Measurements from ENCODE around the gene TAS1R2. TPM values are rescaled to one million over a fixed set of nuclear protein-coding genes. Genes with fewer than 3 reads are reported as not detected.

Gene TAS1R2
- total and polyA plus RNA-seq, 9 of the 15 experiments (the other 6 are each of a cell fraction or from before 2014, with no cell fraction given), result not detected

DNA sequence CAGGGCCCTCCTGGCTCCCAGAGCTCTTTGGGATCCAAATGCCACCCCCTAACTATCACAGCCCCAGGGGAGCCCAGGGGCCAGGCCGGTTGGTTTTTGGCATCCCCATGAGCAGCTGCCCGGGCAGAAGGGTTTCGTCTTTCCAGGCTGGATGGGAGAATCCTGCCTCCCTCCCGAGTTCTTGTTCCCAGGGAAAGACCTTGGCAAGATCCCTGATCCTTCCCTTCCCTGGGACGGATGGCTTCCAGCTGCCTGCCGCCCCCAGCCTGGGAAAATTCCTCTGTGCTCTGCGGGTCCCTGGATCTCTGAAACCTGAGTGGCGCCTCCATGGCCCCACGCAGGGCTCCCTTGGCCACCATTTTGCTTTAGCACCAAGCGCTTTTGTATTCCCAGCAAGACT, 55.6 kb downstream of the TAS1R2 start:
- Histone ChIP-seq H3K4me1 (replicated peaks in 1 of 2; ENCODE audit: control insufficient read depth in 2 of 2, insufficient read depth in 2 of 2, low read length in 2 of 2) (peaks cover 34 to 37% of the 10 kb centered on the region in 2 experiments), H3K4me2 (ENCODE audit: insufficient read depth, low read length) (no peak overlapping the region), H4K20me1 (replicated peaks; ENCODE audit: control insufficient read depth, insufficient read depth, low read length) (no peaks in the 10 kb centered on the region), H3K27ac (ENCODE audit: extremely low read depth, low read depth, low read length) (no peak overlapping the region), H3K9me3 (replicated peaks; ENCODE audit: control insufficient read depth, insufficient read depth, low read depth, low read length) (no peaks in the 10 kb centered on the region), H3K27me3 (ENCODE audit: control insufficient read depth in 2 of 2, insufficient read depth in 2 of 2, low read length in 2 of 2) (no peaks in the 10 kb centered on the region), H3K79me2 (ENCODE audit: control insufficient read depth, insufficient read depth, low read length) (no peaks in the 10 kb centered on the region), H3K9ac (ENCODE audit: insufficient read depth in 1 of 2, low read depth in 2 of 2, low read length in 2 of 2) (peak overlapping the region in 1 of 2 experiments; percentile 10; a peak in 1 of 4 replicates), H3K36me3 (ENCODE audit: control insufficient read depth, insufficient read depth, low read length) (no peaks in the 10 kb centered on the region), H3K9me1 (ENCODE audit: control insufficient read depth, insufficient read depth, low read length) (no peaks in the 10 kb centered on the region), H3K4me3 (no peak overlapping the region), H2AFZ (ENCODE audit: low read depth, low read length) (no peak overlapping the region)
- no peak for FAIRE-seq
- intact Hi-C loops (cut with micrococcal nuclease) (no loop called here), in situ Hi-C loops (cut with MboI) (no loop called here)
- TF ChIP-seq GTF2E2 (tag; IDR thresholded peaks at IDR 0.05), result no peak
- TF ChIP-seq ERF (CRISPR knock-in tag; IDR thresholded peaks at IDR 0.05), result no peak
- TF ChIP-seq ZBTB17 (CRISPR knock-in tag; IDR thresholded peaks at IDR 0.05), result no peak
- TF ChIP-seq, protein P1, sequence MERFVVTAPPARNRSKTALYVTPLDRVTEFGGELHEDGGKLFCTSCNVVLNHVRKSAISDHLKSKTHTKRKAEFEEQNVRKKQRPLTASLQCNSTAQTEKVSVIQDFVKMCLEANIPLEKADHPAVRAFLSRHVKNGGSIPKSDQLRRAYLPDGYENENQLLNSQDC (CRISPR knock-in tag; IDR thresholded peaks at IDR 0.05), result no peak
- no TSS peak for BruUV-seq (replicated peaks)
- 43% methylated on average over 10 of the region's 10 CpGs for WGBS (ENCODE audit: insufficient coverage, low coverage, missing lambda C conversion rate)
- CTCF ChIA-PET (ENCODE audit: low intra/inter-chr PET ratio), result no interaction called here
- POLR2A ChIA-PET, result no interaction called here
- no peak for DNase-seq (ENCODE audit: extremely low read depth in 1 of 4, low spot score in 3 of 4)
- ATAC-seq, result no peak

DNA sequence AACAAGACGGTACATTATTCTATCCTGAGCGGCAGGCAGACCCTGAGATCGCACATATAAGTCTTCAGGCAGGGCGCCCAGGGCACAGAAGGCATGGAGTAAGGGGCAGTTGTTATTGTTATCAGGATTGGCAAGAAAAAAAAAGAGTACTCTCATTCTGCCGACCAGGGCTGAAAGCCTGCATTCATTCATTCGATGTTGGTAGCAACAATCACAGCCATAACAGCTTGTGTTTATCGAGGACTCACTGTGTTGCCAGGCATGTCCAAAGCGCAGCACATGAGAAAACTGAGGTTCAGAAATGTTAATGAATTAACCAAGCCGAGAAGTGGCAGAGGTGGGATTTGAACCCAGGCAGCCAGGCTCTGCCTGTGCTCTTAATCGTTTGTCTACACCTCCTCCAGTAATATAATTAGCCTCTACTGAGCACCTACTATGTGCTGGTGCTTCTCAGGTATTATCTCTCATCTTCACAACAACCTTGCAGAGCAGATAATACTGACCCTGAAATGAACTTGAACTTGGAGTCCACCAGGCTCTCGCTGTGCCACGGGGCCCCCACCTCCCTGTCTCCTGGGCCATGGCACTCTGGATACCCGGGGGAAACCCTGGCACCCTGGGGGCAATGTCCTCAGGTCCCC, 56.2 kb downstream of the TAS1R2 start:
- in situ Hi-C loops (cut with MboI), result no loop called here
- no peak for FAIRE-seq
- WGBS (ENCODE audit: insufficient coverage, low coverage, missing lambda C conversion rate), result 19% methylated on average over 13 of the region's 13 CpGs
- ChIA-PET POLR2A (no interaction called here), CTCF (ENCODE audit: low intra/inter-chr PET ratio) (no interaction called here)
- no peak for ATAC-seq
- Histone ChIP-seq H3K4me3 (no peak overlapping the region), H3K4me1 (replicated peaks in 1 of 2; ENCODE audit: control insufficient read depth in 2 of 2, insufficient read depth in 2 of 2, low read length in 2 of 2) (peaks cover 30 to 34% of the 10 kb centered on the region in 2 experiments), H3K79me2 (ENCODE audit: control insufficient read depth, insufficient read depth, low read length) (no peaks in the 10 kb centered on the region), H3K9ac (ENCODE audit: insufficient read depth in 1 of 2, low read depth in 2 of 2, low read length in 2 of 2) (peak overlapping the region in 1 of 2 experiments; percentile 10; a peak in 1 of 4 replicates), H2AFZ (ENCODE audit: low read depth, low read length) (no peak overlapping the region), H3K27me3 (ENCODE audit: control insufficient read depth in 2 of 2, insufficient read depth in 2 of 2, low read length in 2 of 2) (no peaks in the 10 kb centered on the region), H4K20me1 (replicated peaks; ENCODE audit: control insufficient read depth, insufficient read depth, low read length) (no peaks in the 10 kb centered on the region), H3K9me3 (replicated peaks; ENCODE audit: control insufficient read depth, insufficient read depth, low read depth, low read length) (no peaks in the 10 kb centered on the region), H3K4me2 (ENCODE audit: insufficient read depth, low read length) (no peak overlapping the region), H3K36me3 (ENCODE audit: control insufficient read depth, insufficient read depth, low read length) (no peaks in the 10 kb centered on the region), H3K9me1 (ENCODE audit: control insufficient read depth, insufficient read depth, low read length) (no peaks in the 10 kb centered on the region), H3K27ac (ENCODE audit: extremely low read depth, low read depth, low read length) (no peak overlapping the region)
- peak; percentile 96 for TF ChIP-seq ZKSCAN1 (IDR thresholded peaks at IDR 0.05; ENCODE audit: low read depth, low read length)
- TF ChIP-seq ZNF431 (CRISPR knock-in tag; IDR thresholded peaks at IDR 0.05), result no peak
- no peak for TF ChIP-seq MTA1 (IDR thresholded peaks at IDR 0.05; ENCODE audit: borderline replicate concordance)
- no peak for TF ChIP-seq ZNF3 (CRISPR knock-in tag; IDR thresholded peaks at IDR 0.05)
- TF ChIP-seq NFYB (IDR thresholded peaks at IDR 0.05; ENCODE audit: extremely low read depth, insufficient read length), result no peak
- peak; percentile 20; the same call in 1 of the 2 replicates for TF ChIP-seq ZNF24 (IDR thresholded peaks at IDR 0.05)
- TF ChIP-seq, protein P2, sequence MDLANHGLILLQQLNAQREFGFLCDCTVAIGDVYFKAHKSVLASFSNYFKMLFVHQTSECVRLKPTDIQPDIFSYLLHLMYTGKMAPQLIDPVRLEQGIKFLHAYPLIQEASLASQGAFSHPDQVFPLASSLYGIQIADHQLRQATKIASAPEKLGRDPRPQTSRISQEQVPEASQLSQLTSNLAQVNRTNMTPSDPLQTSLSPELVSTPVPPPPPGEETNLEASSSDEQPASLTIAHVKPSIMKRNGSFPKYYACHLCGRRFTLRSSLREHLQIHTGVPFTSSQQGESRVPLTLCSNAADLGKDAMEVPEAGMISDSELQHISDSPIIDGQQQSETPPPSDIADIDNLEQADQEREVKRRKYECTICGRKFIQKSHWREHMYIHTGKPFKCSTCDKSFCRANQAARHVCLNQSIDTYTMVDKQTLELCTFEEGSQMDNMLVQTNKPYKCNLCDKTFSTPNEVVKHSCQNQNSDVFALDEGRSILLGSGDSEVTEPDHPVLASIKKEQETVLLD (IDR thresholded peaks at IDR 0.05), result no peak
- no peak for TF ChIP-seq SMARCE1 (IDR thresholded peaks at IDR 0.05)
- no peak for TF ChIP-seq ZZZ3 (IDR thresholded peaks at IDR 0.05)
- no TSS peak for BruUV-seq (replicated peaks)
- intact Hi-C loops (cut with micrococcal nuclease), result no loop called here
- no peak for DNase-seq (ENCODE audit: extremely low read depth in 1 of 4, low spot score in 3 of 4)
